Measurements from ENCODE around the gene OOSP3.

The OOSP3 gene

DNA sequence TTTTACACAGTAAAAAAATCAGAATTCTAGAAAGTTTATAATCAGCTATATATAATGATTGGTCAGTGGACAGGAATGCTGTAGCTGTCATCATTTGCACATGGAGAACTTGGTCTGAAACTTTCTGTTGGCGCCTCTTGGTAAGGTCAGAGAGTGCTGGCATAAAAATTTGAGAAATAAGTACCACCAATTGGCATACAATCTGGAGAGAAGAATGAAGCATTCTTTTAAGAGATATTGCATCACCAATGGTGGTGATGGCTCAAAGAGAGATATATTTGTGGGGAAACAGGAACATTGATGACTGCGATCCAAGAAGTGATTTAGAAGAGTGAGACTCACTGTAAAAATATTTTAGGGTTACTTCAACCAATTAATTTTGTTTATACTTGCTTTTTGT is 39.9 kb downstream of the OOSP3 start:
- no peaks in the 10 kb centered on the region for H3K27me3 ChIP-seq (ENCODE audit: insufficient read depth, low read length, poor library complexity)
- H3K9ac ChIP-seq (ENCODE audit: low read depth, low read length) = no peak overlapping the region
- TF ChIP-seq EZH2 (IDR thresholded peaks at IDR 0.05; ENCODE audit: borderline replicate concordance, low read depth, low read length, severe bottlenecking) = no peak
- TF ChIP-seq, protein P1, sequence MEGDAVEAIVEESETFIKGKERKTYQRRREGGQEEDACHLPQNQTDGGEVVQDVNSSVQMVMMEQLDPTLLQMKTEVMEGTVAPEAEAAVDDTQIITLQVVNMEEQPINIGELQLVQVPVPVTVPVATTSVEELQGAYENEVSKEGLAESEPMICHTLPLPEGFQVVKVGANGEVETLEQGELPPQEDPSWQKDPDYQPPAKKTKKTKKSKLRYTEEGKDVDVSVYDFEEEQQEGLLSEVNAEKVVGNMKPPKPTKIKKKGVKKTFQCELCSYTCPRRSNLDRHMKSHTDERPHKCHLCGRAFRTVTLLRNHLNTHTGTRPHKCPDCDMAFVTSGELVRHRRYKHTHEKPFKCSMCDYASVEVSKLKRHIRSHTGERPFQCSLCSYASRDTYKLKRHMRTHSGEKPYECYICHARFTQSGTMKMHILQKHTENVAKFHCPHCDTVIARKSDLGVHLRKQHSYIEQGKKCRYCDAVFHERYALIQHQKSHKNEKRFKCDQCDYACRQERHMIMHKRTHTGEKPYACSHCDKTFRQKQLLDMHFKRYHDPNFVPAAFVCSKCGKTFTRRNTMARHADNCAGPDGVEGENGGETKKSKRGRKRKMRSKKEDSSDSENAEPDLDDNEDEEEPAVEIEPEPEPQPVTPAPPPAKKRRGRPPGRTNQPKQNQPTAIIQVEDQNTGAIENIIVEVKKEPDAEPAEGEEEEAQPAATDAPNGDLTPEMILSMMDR (IDR thresholded peaks at IDR 0.05; ENCODE audit: borderline replicate concordance, extremely low read depth, low read length, poor library complexity, severe bottlenecking) = no peak
- H3K4me2 ChIP-seq (ENCODE audit: insufficient read depth, low read length) = no peak overlapping the region
- no peaks in the 10 kb centered on the region for H3K79me2 ChIP-seq (ENCODE audit: insufficient read depth, low read length)
- ATAC-seq (ENCODE audit: insufficient read depth, low read depth) (no peak), DNase-seq (no peak)
- H4K20me1 ChIP-seq (ENCODE audit: insufficient read depth, low read length) = no peaks in the 10 kb centered on the region
- no peak overlapping the region for H3K4me3 ChIP-seq (ENCODE audit: low read depth in 1 of 2, low read length in 2 of 2)
- H3K9me3 ChIP-seq (ENCODE audit: insufficient read depth, low read length, severe bottlenecking) = peaks cover 18% of the 10 kb centered on the region
- no peak overlapping the region for H2AFZ ChIP-seq (ENCODE audit: low read depth, low read length)
- no peaks in the 10 kb centered on the region for H3K36me3 ChIP-seq (ENCODE audit: insufficient read depth, low read length)
- H3K4me1 ChIP-seq (ENCODE audit: insufficient read depth, low read length) = no peaks in the 10 kb centered on the region
- H3K27ac ChIP-seq (ENCODE audit: low read length) = no peak overlapping the region

DNA sequence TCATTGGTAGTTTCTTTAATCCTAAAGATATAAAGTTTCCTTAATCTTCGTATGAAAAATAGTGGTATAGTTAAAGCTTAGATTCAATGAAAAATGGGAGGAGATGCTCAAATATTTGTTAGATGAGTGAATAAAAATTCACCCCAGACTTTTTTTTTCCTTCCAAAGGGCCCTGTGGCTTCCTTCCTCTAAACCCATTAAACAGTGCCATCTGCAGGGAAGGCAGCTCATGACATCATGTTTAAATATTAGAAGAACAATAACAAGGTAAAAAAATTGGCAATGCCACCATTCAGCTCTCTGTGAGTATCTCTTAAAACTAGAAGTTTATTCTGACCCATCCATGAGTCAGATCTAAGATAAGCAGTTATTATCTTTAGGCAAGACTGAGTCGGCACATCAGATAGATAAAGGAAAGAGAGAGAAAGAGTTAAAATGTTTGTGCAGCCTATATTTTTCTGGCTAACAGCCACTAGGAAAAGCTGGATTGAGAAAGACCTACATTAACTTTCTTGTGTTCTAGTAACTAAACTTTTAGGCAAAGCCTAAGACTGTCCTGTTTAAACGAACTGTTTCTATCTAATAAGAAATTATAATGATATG is 40.5 kb downstream of the OOSP3 start:
- DNase-seq (peak; percentile 33), ATAC-seq (ENCODE audit: insufficient read depth, low read depth) (no peak)
- no peaks in the 10 kb centered on the region for H3K4me1 ChIP-seq (ENCODE audit: insufficient read depth, low read length)
- no peak overlapping the region for H3K27ac ChIP-seq (ENCODE audit: low read length)
- no peak overlapping the region for H2AFZ ChIP-seq (ENCODE audit: low read depth, low read length)
- H3K9ac ChIP-seq (ENCODE audit: low read depth, low read length) = no peak overlapping the region
- peaks cover 24% of the 10 kb centered on the region for H3K9me3 ChIP-seq (ENCODE audit: insufficient read depth, low read length, severe bottlenecking)
- H3K27me3 ChIP-seq (ENCODE audit: insufficient read depth, low read length, poor library complexity) = no peaks in the 10 kb centered on the region
- no peak overlapping the region for H3K4me3 ChIP-seq (ENCODE audit: low read depth in 1 of 2, low read length in 2 of 2)
- no peak for TF ChIP-seq EZH2 (IDR thresholded peaks at IDR 0.05; ENCODE audit: borderline replicate concordance, low read depth, low read length, severe bottlenecking)
- TF ChIP-seq, protein P1 (IDR thresholded peaks at IDR 0.05; ENCODE audit: borderline replicate concordance, extremely low read depth, low read length, poor library complexity, severe bottlenecking) = peak; percentile 68
- H4K20me1 ChIP-seq (ENCODE audit: insufficient read depth, low read length) = no peaks in the 10 kb centered on the region
- H3K36me3 ChIP-seq (ENCODE audit: insufficient read depth, low read length) = no peaks in the 10 kb centered on the region
- H3K79me2 ChIP-seq (ENCODE audit: insufficient read depth, low read length) = no peaks in the 10 kb centered on the region
- H3K4me2 ChIP-seq (ENCODE audit: insufficient read depth, low read length) = no peak overlapping the region

DNA sequence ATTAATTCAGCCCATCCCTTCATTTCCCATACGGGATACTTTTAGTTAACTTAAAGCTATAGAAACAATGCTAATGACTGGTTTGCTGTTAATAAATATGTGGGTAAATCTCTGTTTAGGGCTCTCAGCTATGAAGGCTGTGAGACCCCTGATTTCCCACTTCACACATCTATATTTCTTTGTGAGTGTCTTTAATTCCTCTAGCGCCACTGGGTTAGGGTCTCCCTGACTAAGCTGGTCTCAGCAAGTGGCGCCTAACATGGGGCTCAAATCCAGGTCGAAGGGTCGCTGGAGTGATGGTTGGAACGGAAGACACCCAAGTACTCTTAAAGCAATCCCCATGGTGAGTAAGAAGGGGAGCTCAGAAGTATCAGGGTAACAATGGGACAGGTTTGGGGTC is 45.2 kb downstream of the OOSP3 start:
- Histone ChIP-seq H3K79me2 (ENCODE audit: insufficient read depth, low read length) (no peaks in the 10 kb centered on the region), H3K27me3 (ENCODE audit: insufficient read depth, low read length, poor library complexity) (no peaks in the 10 kb centered on the region), H3K27ac (ENCODE audit: low read length) (no peak overlapping the region), H3K36me3 (ENCODE audit: insufficient read depth, low read length) (no peaks in the 10 kb centered on the region), H3K4me2 (ENCODE audit: insufficient read depth, low read length) (no peak overlapping the region), H4K20me1 (ENCODE audit: insufficient read depth, low read length) (no peaks in the 10 kb centered on the region), H2AFZ (ENCODE audit: low read depth, low read length) (no peak overlapping the region), H3K4me3 (ENCODE audit: low read depth in 1 of 2, low read length in 2 of 2) (no peak overlapping the region), H3K4me1 (ENCODE audit: insufficient read depth, low read length) (no peaks in the 10 kb centered on the region), H3K9me3 (ENCODE audit: insufficient read depth, low read length, severe bottlenecking) (peaks cover 28% of the 10 kb centered on the region), H3K9ac (ENCODE audit: low read depth, low read length) (no peak overlapping the region)
- peak; percentile 31 for DNase-seq
- TF ChIP-seq, protein P1 (IDR thresholded peaks at IDR 0.05; ENCODE audit: borderline replicate concordance, extremely low read depth, low read length, poor library complexity, severe bottlenecking) = no peak
- no peak for ATAC-seq (ENCODE audit: insufficient read depth, low read depth)

DNA sequence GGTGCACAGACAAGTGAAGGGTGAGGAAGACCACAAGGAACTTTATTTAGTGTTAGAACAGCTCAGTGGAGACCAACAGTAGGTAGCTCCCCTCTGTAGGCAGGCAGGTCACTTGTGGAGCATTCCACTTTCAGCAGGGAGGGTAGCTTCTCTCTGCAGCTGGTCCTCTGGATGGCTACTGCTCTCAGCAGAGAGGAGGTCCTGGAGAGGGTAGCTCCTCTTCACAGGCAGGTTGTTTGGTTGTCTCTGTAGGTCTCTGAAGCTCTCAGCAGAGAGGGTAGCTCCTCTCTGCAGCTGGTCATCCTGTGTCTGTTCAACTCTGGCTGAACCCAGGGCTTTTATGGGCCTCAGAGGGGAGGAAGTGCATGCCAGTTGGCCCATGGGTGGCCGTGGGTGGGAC is 53.1 kb downstream of the OOSP3 start:
- Histone ChIP-seq H3K9ac (ENCODE audit: low read depth, low read length) (no peak overlapping the region), H3K4me2 (ENCODE audit: insufficient read depth, low read length) (no peak overlapping the region), H3K79me2 (ENCODE audit: insufficient read depth, low read length) (no peaks in the 10 kb centered on the region), H3K4me1 (ENCODE audit: insufficient read depth, low read length) (no peaks in the 10 kb centered on the region), H3K27ac (ENCODE audit: low read length) (no peak overlapping the region), H2AFZ (ENCODE audit: low read depth, low read length) (no peak overlapping the region), H3K9me3 (ENCODE audit: insufficient read depth, low read length, severe bottlenecking) (peaks cover 22% of the 10 kb centered on the region), H3K4me3 (ENCODE audit: low read depth in 1 of 2, low read length in 2 of 2) (no peak overlapping the region), H3K27me3 (ENCODE audit: insufficient read depth, low read length, poor library complexity) (no peaks in the 10 kb centered on the region), H3K36me3 (ENCODE audit: insufficient read depth, low read length) (no peaks in the 10 kb centered on the region), H4K20me1 (ENCODE audit: insufficient read depth, low read length) (no peaks in the 10 kb centered on the region)
- TF ChIP-seq EZH2 (IDR thresholded peaks at IDR 0.05; ENCODE audit: borderline replicate concordance, low read depth, low read length, severe bottlenecking) = no peak
- TF ChIP-seq, protein P1 (IDR thresholded peaks at IDR 0.05; ENCODE audit: borderline replicate concordance, extremely low read depth, low read length, poor library complexity, severe bottlenecking) = no peak
- ATAC-seq (ENCODE audit: insufficient read depth, low read depth) (no peak), DNase-seq (no peak)

All from DND-41 (cell line).